Smooth muscle cell of the pulmonary artery (primary cell): Measurements from ENCODE around the gene SALL1. TPM values are rescaled to one million over a fixed set of nuclear protein-coding genes. Genes with fewer than 3 reads are reported as not detected.

Experiments used
- total RNA-seq: library from RNA; depleted of rRNA; stranded (reverse); fragments of >200 nt; gene quantifications from 2 replicates; pipeline ENCODE4 v1.2.3, GENCODE V29; 2014

The SALL1 gene
- total RNA-seq, result 0.46 and 1.0 TPM in 2 replicates

GRCh38 chr16:51150888-51151320, at the start of gene SALL1:
SALL1 (minus strand) TSS chr16:51151270; CDS start chr16:51151241, 29 bp downstream.

